Stimulated activated CD4-positive, alpha-beta T cell treated with anti-CD3 and anti-CD28 coated beads, Interleukin-1b, Interleukin-23, amount 100 ng/mL, for 48 hours (primary cell): ENCODE measurements around the gene TPRX1.
"Not testable (repeated sequence)": the region's sequence is repeated elsewhere in the genome, so short reads cannot be mapped to it uniquely, and the experiment has no call there.

Experiments used
- DNase-seq: peaks from one replicate; pipeline ENCODE4 v3.0.0-alpha.2; 2020

The TPRX1 gene, protein sequence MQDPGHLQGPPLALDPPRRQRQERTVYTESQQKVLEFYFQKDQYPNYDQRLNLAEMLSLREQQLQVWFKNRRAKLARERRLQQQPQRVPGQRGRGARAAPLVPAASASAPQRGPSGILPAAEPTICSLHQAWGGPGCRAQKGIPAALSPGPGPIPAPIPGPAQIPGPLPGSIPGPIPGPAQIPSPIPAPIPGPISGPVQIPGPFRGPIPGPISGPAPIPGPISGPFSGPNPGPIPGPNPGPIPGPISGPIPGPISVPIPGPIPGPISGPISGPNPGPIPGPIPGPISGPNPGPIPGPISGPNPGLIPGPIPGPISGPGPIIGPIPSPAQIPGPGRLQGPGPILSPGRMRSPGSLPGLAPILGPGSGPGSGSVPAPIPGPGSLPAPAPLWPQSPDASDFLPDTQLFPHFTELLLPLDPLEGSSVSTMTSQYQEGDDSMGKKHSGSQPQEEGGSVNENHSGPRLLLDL

DNA sequence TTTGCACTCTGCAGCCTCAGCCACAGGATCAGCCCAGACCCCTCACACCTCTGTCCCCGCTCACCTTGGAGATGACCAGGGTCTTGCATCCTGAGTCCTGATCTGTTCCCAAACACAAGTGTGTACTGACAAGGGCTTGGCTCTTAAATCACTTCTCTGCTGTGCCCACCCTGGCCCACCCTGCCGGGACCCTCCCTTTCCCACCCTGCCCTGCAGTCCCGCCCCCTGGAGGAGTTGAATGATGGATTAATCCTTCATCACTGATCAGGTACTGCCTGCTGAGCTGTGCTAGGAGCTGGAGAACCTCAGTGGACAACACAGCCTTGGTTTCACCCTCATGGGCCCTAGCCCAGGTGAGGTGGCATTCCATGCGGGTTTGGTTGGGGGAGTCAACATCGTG is at the start of gene TPRX1:
TSS of gene TPRX1 (minus strand) at position 101 of the 400 bp plus-strand sequence. CDS start at position 89, 12 bp downstream.
- not testable (repeated sequence) for DNase-seq

DNA sequence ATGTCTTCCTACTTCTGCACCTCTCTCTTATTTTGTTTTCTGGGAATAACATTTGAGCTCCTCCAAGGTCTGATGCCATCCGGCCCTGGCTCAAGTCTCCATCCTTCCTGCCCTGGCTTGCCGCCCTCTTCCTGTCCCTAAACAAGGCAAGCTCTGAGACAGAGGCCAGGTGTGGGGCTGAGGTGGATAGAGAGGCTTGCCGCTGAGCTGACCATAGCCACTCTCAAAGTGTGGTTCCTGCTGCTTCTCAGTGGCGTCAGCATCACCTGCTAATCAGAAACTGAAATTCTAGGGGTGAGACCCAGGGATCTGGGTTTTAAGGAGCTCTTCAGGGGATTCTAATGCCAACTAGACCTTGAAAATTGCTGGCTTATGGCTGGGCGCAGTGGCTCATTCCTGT is 48.7 kb upstream of the TPRX1 start:
- no peak for DNase-seq

GRCh38 chr19:47848823-47849473 is 44.6 kb upstream of the TPRX1 start:
- peak; percentile 49 for DNase-seq

DNA sequence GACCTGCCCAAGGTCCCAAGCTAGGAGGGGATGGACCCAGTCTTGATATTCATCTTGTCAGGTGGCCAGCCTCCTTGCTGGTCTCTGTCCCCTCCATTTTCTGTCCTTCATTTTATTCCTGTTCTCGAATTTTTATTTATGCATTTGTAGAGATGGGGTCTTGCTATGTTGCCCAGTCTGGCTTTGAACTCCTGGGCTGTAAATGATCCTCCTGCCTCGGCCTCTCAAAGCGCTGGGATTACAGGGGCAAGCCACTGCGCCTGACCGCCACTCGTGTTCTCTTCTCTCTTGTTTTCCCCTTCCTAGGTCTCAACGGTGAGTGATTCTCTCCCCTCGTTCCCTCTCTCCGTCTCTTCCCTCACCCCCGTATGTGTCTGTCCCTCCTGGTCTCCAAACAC is 44.1 kb upstream of the TPRX1 start:
- no peak for DNase-seq

GRCh38 chr19:47842941-47843340 is 38.6 kb upstream of the TPRX1 start:
- no peak for DNase-seq

- DNase-seq: no peak
Observed at GRCh38 chr19:47839913-47840312, 35.6 kb upstream of the TPRX1 start.

- no peak for DNase-seq
Observed at GRCh38 chr19:47839411-47839810, 35.1 kb upstream of the TPRX1 start.

- no peak for DNase-seq
Observed at GRCh38 chr19:47836038-47836437, 31.7 kb upstream of the TPRX1 start.

- no peak for DNase-seq
Observed at GRCh38 chr19:47832723-47833122, 28.4 kb upstream of the TPRX1 start.

DNA sequence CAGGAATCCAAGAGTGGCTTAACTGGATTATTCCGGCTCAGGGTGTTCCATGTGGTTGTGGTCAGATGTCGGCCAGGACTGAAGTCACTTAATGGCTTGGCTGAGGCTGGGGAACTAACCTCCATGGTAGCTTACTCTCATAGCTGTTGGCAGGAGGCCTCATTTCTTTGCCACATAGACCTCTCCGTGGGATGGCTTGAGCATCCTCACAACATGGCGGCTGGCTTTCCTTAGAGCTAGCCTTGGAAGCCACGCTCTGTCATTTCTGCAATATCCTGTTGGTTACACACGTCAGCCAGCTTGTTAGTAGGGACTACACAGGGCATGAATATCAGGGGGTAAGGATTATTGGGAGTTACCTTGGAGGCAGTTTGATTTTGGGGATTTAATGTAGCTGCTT is 22.4 kb upstream of the TPRX1 start:
- DNase-seq: no peak

GRCh38 chr19:47824396-47824795 is 20.0 kb upstream of the TPRX1 start:
- DNase-seq: no peak

DNA sequence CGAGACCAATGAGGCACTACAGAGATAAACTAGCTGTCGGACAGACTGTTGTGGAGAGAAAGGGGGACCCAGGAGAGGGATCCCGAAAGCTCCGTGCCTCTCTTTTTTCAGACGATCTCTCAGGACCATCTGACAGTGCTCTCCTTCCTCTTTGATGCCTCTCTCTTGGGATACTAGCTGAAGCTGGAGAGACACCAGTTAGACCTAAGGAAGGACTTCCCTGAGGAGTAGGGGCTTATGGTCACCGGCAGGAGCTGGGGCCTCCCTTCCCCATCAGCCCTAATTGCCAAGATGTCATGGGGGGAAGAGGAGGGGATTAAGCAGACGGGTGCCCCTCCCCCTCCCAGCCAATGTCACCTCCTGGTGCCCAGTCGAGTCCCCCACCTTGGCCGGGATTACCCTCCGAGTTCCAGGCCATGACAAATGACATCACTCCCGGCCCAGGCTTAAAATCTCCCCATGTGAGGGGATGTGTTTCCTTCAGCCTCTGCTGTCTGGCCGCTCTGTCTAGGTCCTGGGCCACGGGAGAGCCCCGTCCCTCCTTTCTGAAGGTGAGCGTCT is 17.2 kb upstream of the TPRX1 start, which contains the start of gene CRX:
TSS of gene CRX (plus strand) at position 478 of the 561 bp plus-strand sequence. CDS start 12,507 bp downstream, outside the sequence.
- no peak for DNase-seq

DNA sequence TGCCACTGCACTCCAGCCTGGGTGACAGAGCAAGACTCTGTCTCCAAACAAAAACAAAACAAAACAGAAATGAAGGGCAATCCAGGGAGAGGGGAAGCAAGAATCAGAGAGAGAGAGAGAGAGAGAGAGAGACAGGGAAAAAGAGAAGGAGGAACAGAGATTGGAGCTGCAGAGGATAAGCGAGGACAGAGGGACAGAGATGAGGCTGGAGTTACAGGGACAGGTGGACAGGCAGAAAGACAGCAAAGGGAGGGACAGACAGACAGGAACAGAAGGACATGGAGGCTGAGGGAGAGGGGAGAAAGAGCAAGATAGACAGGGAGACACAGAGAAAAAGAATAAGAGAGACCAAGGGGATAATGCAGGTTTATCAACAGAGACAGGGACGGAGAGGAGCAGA is 16.1 kb upstream of the TPRX1 start:
- no peak for DNase-seq

DNA sequence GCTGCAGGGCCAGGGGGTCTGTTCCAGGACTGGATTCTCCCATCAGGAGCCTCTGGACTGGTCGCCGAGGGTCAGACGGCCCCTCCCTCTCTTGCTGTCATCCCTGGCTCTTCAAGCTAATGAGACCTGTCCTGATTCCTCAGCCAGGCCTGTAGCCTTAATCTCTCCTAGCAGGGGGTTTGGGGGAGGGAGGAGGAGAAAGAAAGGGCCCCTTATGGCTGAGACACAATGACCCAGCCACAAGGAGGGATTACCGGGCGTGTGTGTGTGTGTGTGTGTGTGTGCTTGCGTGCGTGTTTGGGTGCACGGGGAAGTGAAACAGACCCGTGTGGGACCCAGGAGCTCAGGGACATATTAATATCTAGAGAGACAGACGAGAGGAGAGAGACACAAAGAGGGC is 15.5 kb upstream of the TPRX1 start:
- no peak for DNase-seq

DNA sequence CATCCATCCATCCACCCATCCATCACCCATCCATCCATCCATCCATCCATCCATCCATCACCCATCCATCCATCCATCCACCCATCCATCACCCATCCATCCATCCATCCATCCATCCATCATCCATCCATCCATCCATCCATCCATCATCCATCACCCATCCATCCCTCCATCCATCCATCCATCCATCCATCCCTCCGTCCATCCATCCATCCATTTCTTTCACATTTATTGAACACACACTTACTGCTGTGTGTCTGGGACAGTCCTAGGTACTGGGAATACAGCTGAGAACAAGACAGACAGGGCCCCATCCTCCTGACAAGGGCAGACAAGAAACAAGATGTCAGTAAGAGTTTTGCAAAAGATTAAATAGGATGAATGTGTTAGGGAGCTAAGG is 13.9 kb upstream of the TPRX1 start:
- not testable (repeated sequence) for DNase-seq

GRCh38 chr19:47816270-47816669 is 11.9 kb upstream of the TPRX1 start:
- not testable (repeated sequence) for DNase-seq

GRCh38 chr19:47813995-47814328 is 9.6 kb upstream of the TPRX1 start:
- DNase-seq: no peak

GRCh38 chr19:47813304-47813994 is 9.1 kb upstream of the TPRX1 start:
- DNase-seq: peak; percentile 78

GRCh38 chr19:47806435-47806834 is 2.1 kb upstream of the TPRX1 start:
- DNase-seq: no peak

- DNase-seq: no peak
Observed at GRCh38 chr19:47805313-47805712, 962 bp upstream of the TPRX1 start.

DNA sequence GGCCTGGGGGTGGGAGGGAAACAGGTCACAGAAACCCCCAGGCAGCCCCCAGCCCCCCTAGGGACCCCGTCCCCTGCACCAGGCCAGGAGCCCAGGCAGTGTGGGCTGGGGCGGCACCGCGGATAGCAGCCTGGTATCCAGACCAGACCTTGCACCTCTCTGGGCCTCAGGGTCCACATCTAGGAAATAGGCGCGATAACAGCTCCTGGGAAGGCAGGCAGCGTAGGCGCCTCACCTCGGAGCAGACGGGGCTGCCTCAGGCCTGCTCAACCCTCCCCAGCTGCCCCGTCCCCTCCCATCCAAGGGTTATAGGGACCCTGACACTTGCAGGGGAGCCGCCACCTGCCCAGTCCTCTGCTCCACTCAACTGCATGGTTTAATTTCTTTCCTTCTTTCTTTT is 680 bp downstream of the TPRX1 start:
- not testable (repeated sequence) for DNase-seq

- not testable (repeated sequence) for DNase-seq
Observed at GRCh38 chr19:47803148-47803547, 1.2 kb downstream of the TPRX1 start.

DNA sequence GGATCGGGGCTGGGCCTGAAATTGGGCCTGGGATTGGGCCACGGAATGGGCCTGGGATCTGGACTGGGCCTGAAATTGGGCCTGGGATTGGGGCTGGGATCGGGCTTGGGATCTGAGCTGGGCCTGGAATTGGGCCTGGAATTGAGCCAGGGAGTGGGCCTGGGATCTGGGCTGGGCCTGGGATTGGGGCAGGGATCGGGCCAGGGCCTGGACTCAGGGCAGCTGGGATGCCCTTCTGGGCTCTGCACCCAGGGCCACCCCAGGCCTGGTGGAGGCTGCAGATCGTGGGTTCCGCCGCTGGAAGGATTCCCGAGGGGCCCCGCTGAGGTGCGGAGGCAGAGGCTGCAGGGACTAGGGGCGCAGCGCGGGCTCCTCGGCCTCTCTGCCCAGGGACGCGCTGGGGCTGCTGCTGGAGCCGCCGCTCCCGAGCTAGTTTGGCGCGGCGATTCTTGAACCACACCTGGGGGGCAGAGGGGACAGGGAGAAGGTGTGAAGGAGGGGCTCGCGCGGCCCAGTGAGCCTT is 1.8 kb downstream of the TPRX1 start:
- no peak for DNase-seq
